ENCODE measurements around the gene PLCXD3.
"Not testable (repeated sequence)": the region's sequence is repeated elsewhere in the genome, so short reads cannot be mapped to it uniquely, and the experiment has no call there.

PLCXD3 gene

GRCh38 chr5:41339339-41339738 lies 171.1 kb downstream of the PLCXD3 start:
- FAIRE-seq, result no peak

GRCh38 chr5:41338136-41338675 lies 172.2 kb downstream of the PLCXD3 start:
- FAIRE-seq, result no peak

GRCh38 chr5:41337724-41338123 lies 172.7 kb downstream of the PLCXD3 start:
- no peak for FAIRE-seq

- FAIRE-seq, result no peak
Measured at GRCh38 chr5:41337216-41337615, 173.2 kb downstream of the PLCXD3 start.

GRCh38 chr5:41336471-41336870 lies 173.9 kb downstream of the PLCXD3 start:
- no peak for FAIRE-seq

- no peak for FAIRE-seq
Measured at GRCh38 chr5:41335596-41336181, 174.7 kb downstream of the PLCXD3 start.

GRCh38 chr5:41334758-41335157 lies 175.6 kb downstream of the PLCXD3 start:
- no peak for FAIRE-seq

- FAIRE-seq, result no peak
Measured at GRCh38 chr5:41334221-41334620, 176.2 kb downstream of the PLCXD3 start.

- no peak for FAIRE-seq
Measured at GRCh38 chr5:41325074-41325473, 185.3 kb downstream of the PLCXD3 start.

GRCh38 chr5:41322826-41323225 lies 187.6 kb downstream of the PLCXD3 start:
- FAIRE-seq, result not testable (repeated sequence)

GRCh38 chr5:41312478-41313060 lies 197.8 kb downstream of the PLCXD3 start:
- no peak for FAIRE-seq

GRCh38 chr5:41312066-41312465 lies 198.3 kb downstream of the PLCXD3 start:
- no peak for FAIRE-seq

GRCh38 chr5:41309275-41309674 lies 201.1 kb downstream of the PLCXD3 start:
- no peak for FAIRE-seq

- no peak for FAIRE-seq
Measured at GRCh38 chr5:41306005-41306404, 204.4 kb downstream of the PLCXD3 start.

GRCh38 chr5:41305056-41305455 lies 205.3 kb downstream of the PLCXD3 start:
- no peak for FAIRE-seq

- FAIRE-seq, result no peak
Measured at GRCh38 chr5:41296066-41296465, 214.3 kb downstream of the PLCXD3 start.

- FAIRE-seq, result no peak
Measured at GRCh38 chr5:41291323-41291722, 219.1 kb downstream of the PLCXD3 start.

GRCh38 chr5:41290810-41291209 lies 219.6 kb downstream of the PLCXD3 start:
- FAIRE-seq, result no peak

- no peak for FAIRE-seq
Measured at GRCh38 chr5:41289970-41290464, 220.4 kb downstream of the PLCXD3 start.

GRCh38 chr5:41286696-41287095 lies 223.7 kb downstream of the PLCXD3 start:
- FAIRE-seq, result no peak

- FAIRE-seq, result no peak
Measured at GRCh38 chr5:41286165-41286564, 224.2 kb downstream of the PLCXD3 start.

GRCh38 chr5:41284938-41285337 lies 225.5 kb downstream of the PLCXD3 start:
- no peak for FAIRE-seq

- no peak for FAIRE-seq
Measured at GRCh38 chr5:41281215-41281810, 229.1 kb downstream of the PLCXD3 start.

GRCh38 chr5:41279040-41279439 lies 231.4 kb downstream of the PLCXD3 start:
- FAIRE-seq, result no peak

All from colon (tissue), 2 donors.